Activated T-cell treated with anti-CD3 and anti-CD28 coated beads, Interleukin-2, amount 50 U/mL, for 72 hours (primary cell): ENCODE data around the gene CYB561D2. TPM values are rescaled to one million over a fixed set of nuclear protein-coding genes. Genes with fewer than 3 reads are reported as not detected.
A peak's percentile ranks its signal among the peaks of the same experiment; 100 is the strongest.

ENCODE experiments used
- ATAC-seq, 2 donors: fragments of 150-1000 bp; cut with Tn5 transposase; replicated peaks in 1 of 2; 2 replicates each; pipeline ENCODE4 v1.10.0; 2021; ENCODE audit warnings: moderate library complexity in 2 of 2, mild to moderate bottlenecking in 1 of 2
- DNase-seq, 2 donors: peaks; one replicate each; pipeline ENCODE4 v3.0.0; 2021 to 2022; ENCODE audit warnings: mixed read lengths in 1 of 2
- H3K27ac Mint-ChIP-seq: one replicate; pipeline ENCODE4 v1.8.0; 2022; ENCODE audit warnings: mild to moderate bottlenecking, moderate library complexity, mixed read lengths
- H3K27me3 Mint-ChIP-seq: one replicate; pipeline ENCODE4 v1.8.0; 2022; ENCODE audit warnings: low read depth, mixed read lengths
- H3K36me3 Mint-ChIP-seq, 2 donors: one replicate each; pipeline ENCODE4 v1.8.0; 2022; ENCODE audit warnings: mixed read lengths in 2 of 2, mild to moderate bottlenecking in 1 of 2; ENCODE audit not compliant: insufficient read depth in 2 of 2
- H3K4me1 Mint-ChIP-seq: one replicate; pipeline ENCODE4 v1.8.0; 2022; ENCODE audit warnings: low read depth, mixed read lengths
- H3K4me3 Mint-ChIP-seq, 2 donors: one replicate each; pipeline ENCODE4 v1.8.0; 2022; ENCODE audit warnings: mild to moderate bottlenecking in 2 of 2, mixed read lengths in 2 of 2, moderate library complexity in 2 of 2
- H3K9me3 Mint-ChIP-seq, 2 donors: one replicate each; pipeline ENCODE4 v1.8.0; 2022; ENCODE audit warnings: mixed read lengths in 2 of 2
- total RNA-seq, 2 donors: library from RNA; stranded (reverse); gene quantifications; one replicate each; pipeline ENCODE4 v1.2.3, GENCODE V29; 2022

Gene CYB561D2
- total RNA-seq, 2 donors from 2014 or later, result 16.1 to 17.0 TPM

GRCh38 chr3:50326182-50326541 is 24.5 kb upstream of the CYB561D2 start:
- no peak for DNase-seq
- Mint-ChIP-seq H3K27ac (no peak overlapping the region), H3K27me3 (no peaks in the 10 kb centered on the region), H3K4me1 (peaks cover 34% of the 10 kb centered on the region), H3K4me3 (peak overlapping the region in 1 of 2 donors; percentile 86), H3K9me3 (no peaks in the 10 kb centered on the region), H3K36me3 (peaks cover 3% of the 10 kb centered on the region in 2 donors)
- ATAC-seq, result no peak

GRCh38 chr3:50327129-50327528 is 23.5 kb upstream of the CYB561D2 start:
- Mint-ChIP-seq H3K4me1 (peaks cover 34% of the 10 kb centered on the region), H3K27ac (no peak overlapping the region), H3K9me3 (no peaks in the 10 kb centered on the region), H3K27me3 (no peaks in the 10 kb centered on the region), H3K36me3 (peaks cover 4 to 7% of the 10 kb centered on the region in 2 donors), H3K4me3 (peak overlapping the region; percentile 86 to 87)
- no peak for ATAC-seq
- DNase-seq, result no peak

GRCh38 chr3:50327943-50328691 is 22.5 kb upstream of the CYB561D2 start, which contains the start of gene TUSC2:
TSS of gene TUSC2 (minus strand) at chr3:50328223. CDS start at chr3:50328099, 124 bp downstream.
- Mint-ChIP-seq H3K9me3 (no peaks in the 10 kb centered on the region), H3K27ac (peak within 1 kb of the TSS; percentile 89), H3K27me3 (no peaks in the 10 kb centered on the region), H3K36me3 (peaks cover 4 to 7% of the 10 kb centered on the region in 2 donors), H3K4me3 (peak within 1 kb of the TSS; percentile 86 to 87), H3K4me1 (peaks cover 34% of the 10 kb centered on the region)
- ATAC-seq (peak; percentile 94 to 95), DNase-seq (peak; percentile 95 to 97)

GRCh38 chr3:50330330-50330729 is 20.3 kb upstream of the CYB561D2 start:
- H3K27ac Mint-ChIP-seq, result no peak overlapping the region
- ATAC-seq, result no peak
- peaks cover 46% of the 10 kb centered on the region for H3K4me1 Mint-ChIP-seq
- no peaks in the 10 kb centered on the region for H3K27me3 Mint-ChIP-seq
- H3K4me3 Mint-ChIP-seq, result no peak overlapping the region
- DNase-seq, result no peak
- H3K36me3 Mint-ChIP-seq, result peaks cover 7 to 11% of the 10 kb centered on the region in 2 donors
- no peaks in the 10 kb centered on the region for H3K9me3 Mint-ChIP-seq

- no peak overlapping the region for H3K27ac Mint-ChIP-seq
- H3K36me3 Mint-ChIP-seq, result peaks cover 11 to 15% of the 10 kb centered on the region in 2 donors
Measured at GRCh38 chr3:50331364-50331907, 19.2 kb upstream of the CYB561D2 start.

GRCh38 chr3:50333744-50334328 is 16.8 kb upstream of the CYB561D2 start:
- H3K4me3 Mint-ChIP-seq, result peak overlapping the region; percentile 78 to 86
- no peaks in the 10 kb centered on the region for H3K9me3 Mint-ChIP-seq
- DNase-seq (no peak), ATAC-seq (no peak)
- peaks cover 21 to 22% of the 10 kb centered on the region in 2 donors for H3K36me3 Mint-ChIP-seq
- peak overlapping the region; percentile 88 for H3K27ac Mint-ChIP-seq
- H3K27me3 Mint-ChIP-seq, result no peaks in the 10 kb centered on the region
- peaks cover 45% of the 10 kb centered on the region for H3K4me1 Mint-ChIP-seq

More at GRCh38 chr3:50331364-50331907, 19.2 kb upstream of the CYB561D2 start:
- H3K9me3 Mint-ChIP-seq, result no peaks in the 10 kb centered on the region
- H3K4me1 Mint-ChIP-seq, result peaks cover 49% of the 10 kb centered on the region
- no peak for ATAC-seq
- no peaks in the 10 kb centered on the region for H3K27me3 Mint-ChIP-seq
- no peak for DNase-seq
- H3K4me3 Mint-ChIP-seq, result no peak overlapping the region

GRCh38 chr3:50334339-50335075 is 16.2 kb upstream of the CYB561D2 start:
- ATAC-seq (no peak), DNase-seq (no peak)
- peaks cover 23 to 25% of the 10 kb centered on the region in 2 donors for H3K36me3 Mint-ChIP-seq
- peaks cover 52% of the 10 kb centered on the region for H3K4me1 Mint-ChIP-seq
- H3K27me3 Mint-ChIP-seq, result no peaks in the 10 kb centered on the region
- peak overlapping the region; percentile 88 for H3K27ac Mint-ChIP-seq
- peak overlapping the region; percentile 78 to 86 for H3K4me3 Mint-ChIP-seq
- H3K9me3 Mint-ChIP-seq, result no peaks in the 10 kb centered on the region

- Mint-ChIP-seq H3K9me3 (no peaks in the 10 kb centered on the region), H3K27me3 (no peaks in the 10 kb centered on the region), H3K36me3 (peaks cover 19 to 23% of the 10 kb centered on the region in 2 donors), H3K27ac (peak overlapping the region; percentile 92), H3K4me3 (peak overlapping the region; percentile 86 to 92), H3K4me1 (peaks cover 66% of the 10 kb centered on the region)
- DNase-seq (peak; percentile 70 to 77), ATAC-seq (peak; percentile 38 to 47)
Measured at GRCh38 chr3:50336452-50337174, 14.0 kb upstream of the CYB561D2 start.

- DNase-seq (peak; percentile 99), ATAC-seq (peak; percentile 75 to 84)
- H3K27ac Mint-ChIP-seq, result peak overlapping the region; percentile 93
- H3K36me3 Mint-ChIP-seq, result peaks cover 18 to 23% of the 10 kb centered on the region in 2 donors
- H3K4me3 Mint-ChIP-seq, result peak overlapping the region; percentile 86 to 92
- H3K27me3 Mint-ChIP-seq, result no peaks in the 10 kb centered on the region
- H3K9me3 Mint-ChIP-seq, result no peaks in the 10 kb centered on the region
- peaks cover 66% of the 10 kb centered on the region for H3K4me1 Mint-ChIP-seq
Measured at GRCh38 chr3:50337175-50337861, 13.3 kb upstream of the CYB561D2 start.

- Mint-ChIP-seq H3K4me3 (peak overlapping the region; percentile 86 to 92), H3K36me3 (peaks cover 18 to 22% of the 10 kb centered on the region in 2 donors), H3K27ac (peak overlapping the region; percentile 97), H3K4me1 (peaks cover 59% of the 10 kb centered on the region), H3K27me3 (no peaks in the 10 kb centered on the region), H3K9me3 (no peaks in the 10 kb centered on the region)
- ATAC-seq (no peak), DNase-seq (no peak)
Measured at GRCh38 chr3:50338965-50339364, 11.7 kb upstream of the CYB561D2 start.

- Mint-ChIP-seq H3K36me3 (peaks cover 17 to 20% of the 10 kb centered on the region in 2 donors), H3K9me3 (no peaks in the 10 kb centered on the region), H3K4me3 (peak overlapping the region; percentile 86 to 92), H3K27ac (peak overlapping the region; percentile 97), H3K27me3 (no peaks in the 10 kb centered on the region), H3K4me1 (peaks cover 52% of the 10 kb centered on the region)
- ATAC-seq (no peak), DNase-seq (no peak)
Measured at GRCh38 chr3:50339485-50340146, 11.0 kb upstream of the CYB561D2 start.
